ENCODE data around the gene KIAA1614.
A peak's percentile ranks its signal among the peaks of the same experiment; 100 is the strongest.
"Not testable (repeated sequence)": the region's sequence is repeated elsewhere in the genome, so short reads cannot be mapped to it uniquely, and the experiment has no call there.

The KIAA1614 gene

GRCh38 chr1:180954005-180954800, 41.5 kb downstream of the KIAA1614 start:
- peak in 47 of 58 donors; percentile 25 to 87 (median 63) for DNase-seq

GRCh38 chr1:180954801-180955165, 42.1 kb downstream of the KIAA1614 start:
- DNase-seq, result no peak

GRCh38 chr1:180956028-180956640, 43.4 kb downstream of the KIAA1614 start:
- peak in 31 of 58 donors; percentile 18 to 82 (median 42) for DNase-seq

- not testable (repeated sequence) for DNase-seq
These were observed 46.9 kb downstream of the KIAA1614 start for GRCh38 chr1:180959620-180960019.

DNA sequence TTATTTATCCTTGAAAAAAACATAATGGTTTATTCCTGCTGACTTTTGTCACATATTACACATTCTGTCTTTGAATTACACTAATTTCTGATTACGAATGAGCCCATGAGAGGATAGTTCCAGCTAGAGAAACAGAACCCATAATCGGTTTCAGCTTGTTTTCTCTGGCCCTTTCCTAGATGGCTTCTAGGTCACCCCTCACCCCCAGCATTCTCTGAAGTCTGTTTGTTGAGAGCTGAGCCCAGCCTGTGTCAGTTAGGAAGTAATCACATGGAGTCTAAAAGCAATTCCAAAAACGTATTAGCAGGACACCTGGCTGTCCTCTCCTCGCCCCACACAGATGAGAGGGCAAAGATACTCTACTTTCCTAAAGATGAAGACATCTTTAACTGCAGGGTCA, 48.9 kb downstream of the KIAA1614 start:
- no peak for DNase-seq

DNA sequence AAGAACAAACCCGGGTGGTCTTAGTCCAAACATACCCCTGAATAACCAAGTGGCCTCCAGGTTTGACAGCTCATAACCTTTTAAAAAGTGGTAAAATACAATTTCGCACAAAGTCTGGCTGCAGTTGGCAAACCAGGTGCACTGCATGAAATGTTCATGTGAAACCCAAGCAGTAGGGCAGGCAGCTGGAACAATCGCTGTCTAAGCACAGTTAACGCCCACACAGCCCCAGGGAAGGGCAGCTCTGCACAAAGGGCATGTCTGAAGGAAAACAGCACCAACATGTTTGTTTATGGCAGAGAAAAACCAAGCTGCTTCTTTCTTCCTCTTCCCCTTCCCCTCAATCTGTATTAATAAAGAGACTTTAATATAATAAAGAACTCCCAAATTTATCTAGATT, 49.5 kb downstream of the KIAA1614 start:
- DNase-seq, result peak in 1 of 58 donors; percentile 18

DNA sequence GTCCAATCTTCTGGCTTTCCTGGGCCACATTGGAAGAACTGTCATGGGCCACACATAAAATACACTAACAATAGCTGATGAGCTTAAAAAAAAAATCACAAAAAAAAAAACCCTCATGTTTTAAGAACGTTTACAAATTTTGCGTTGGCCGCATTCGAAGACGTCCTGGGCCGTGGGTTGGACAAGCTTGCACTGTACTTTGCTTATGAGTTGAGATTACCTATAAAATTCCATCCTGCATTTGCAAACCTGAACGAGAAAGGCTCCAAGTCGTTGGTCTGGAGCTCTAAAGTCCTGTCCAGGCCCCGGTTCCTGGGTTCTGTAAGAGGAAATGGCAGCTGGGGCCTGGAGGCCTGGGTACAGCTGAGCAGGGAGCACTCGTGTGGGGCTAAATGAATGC, 51.4 kb downstream of the KIAA1614 start:
- no peak for DNase-seq

GRCh38 chr1:180964595-180964994, 51.9 kb downstream of the KIAA1614 start:
- DNase-seq, result no peak

GRCh38 chr1:180966312-180966711, 53.6 kb downstream of the KIAA1614 start:
- peak in 1 of 58 donors; percentile 22 for DNase-seq

DNA sequence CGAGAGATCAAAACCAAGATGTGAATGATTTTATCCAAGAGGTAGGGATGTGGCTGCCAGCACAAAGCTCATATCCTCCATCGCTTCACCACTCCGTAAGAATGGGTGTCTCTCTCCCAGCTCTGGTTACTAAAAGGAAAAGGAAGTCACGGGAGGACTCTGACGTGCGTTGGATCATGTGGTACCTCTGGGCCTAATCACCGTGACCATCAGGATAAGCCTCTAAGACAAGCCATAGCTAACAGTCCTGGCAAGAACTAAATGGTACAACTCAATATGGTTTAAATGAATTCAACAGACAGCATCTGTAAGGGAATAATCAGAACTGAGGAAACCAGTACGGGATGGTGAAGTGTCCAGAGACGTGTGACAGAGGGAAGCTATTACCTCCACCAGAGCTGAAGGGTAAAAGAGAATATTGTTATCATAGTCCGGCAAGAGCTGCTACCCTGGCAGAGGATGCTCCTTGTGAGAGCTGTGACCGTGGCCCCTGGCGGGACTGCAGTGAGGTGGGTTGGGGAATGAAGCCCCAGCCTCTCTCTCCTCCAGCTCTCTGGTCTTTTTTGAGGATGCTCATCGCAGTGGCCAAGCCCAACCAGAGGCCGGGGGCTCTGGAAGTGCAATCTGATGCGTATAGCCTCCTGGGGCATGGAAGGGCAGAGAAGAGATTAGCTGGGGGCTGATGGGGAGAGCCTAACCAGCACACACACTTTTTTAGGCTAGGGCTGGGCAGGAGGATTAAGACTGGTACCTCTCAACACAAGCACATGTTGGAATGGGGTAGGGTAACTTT, 54.2 kb downstream of the KIAA1614 start:
- no peak for DNase-seq

DNA sequence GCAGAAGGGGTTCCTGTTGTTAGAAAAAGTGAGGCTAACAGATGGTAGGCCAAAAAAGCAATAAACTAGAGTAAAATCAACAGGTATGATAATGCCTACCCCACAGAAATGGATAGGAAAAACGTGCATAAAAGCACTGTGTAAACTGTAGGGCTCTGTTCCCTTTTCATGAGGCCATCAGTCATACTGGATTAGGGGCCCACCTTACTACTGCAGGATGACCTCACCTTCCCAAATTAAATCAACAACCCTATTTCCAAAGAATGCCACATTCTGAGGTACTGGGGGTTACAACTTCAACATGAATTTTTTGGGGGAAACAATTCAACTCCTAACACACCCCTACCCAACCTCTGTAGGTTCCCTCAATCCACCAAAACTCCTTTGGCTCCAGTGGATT, 54.9 kb downstream of the KIAA1614 start:
- no peak for DNase-seq

DNA sequence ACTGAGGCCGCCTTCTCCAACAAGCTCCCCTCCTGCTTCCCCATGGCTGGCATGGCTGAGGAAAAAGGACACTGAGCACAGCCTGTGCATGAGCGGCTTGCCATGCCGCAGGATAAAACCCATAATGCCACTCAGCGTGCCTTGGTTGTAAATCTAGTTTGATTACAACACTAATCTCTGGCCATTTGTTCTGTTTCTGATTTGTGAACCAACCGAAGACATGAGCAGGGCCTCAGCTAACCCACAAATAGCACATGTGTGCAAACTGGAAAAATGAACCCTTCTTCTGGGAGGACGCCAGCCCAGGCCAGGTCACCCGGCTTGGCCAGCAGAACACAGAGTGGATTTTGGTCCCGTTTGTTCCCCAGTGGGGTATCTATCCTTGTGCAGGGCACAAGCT, 56.1 kb downstream of the KIAA1614 start:
- DNase-seq, result not testable (repeated sequence)

DNA sequence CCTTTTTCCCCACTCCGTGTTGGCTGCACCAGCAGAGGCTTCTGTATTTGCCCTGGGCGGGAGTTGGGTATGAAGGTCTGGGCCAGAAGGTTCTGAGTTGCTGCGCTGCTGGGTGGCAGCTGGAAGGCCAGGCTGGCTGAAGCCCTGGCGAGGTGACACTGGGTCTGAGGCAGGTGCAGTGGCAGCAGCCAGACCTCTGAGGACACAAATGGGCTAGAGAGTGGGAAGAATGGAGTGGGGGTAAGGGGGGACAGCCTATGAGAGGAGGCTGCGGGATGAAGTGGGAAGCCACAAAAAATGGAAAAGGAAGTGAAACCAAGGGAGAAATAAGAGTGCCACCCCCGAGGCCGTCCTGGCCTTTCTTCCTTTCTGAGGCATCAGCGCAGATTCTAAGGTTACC, 56.7 kb downstream of the KIAA1614 start:
- no peak for DNase-seq

DNA sequence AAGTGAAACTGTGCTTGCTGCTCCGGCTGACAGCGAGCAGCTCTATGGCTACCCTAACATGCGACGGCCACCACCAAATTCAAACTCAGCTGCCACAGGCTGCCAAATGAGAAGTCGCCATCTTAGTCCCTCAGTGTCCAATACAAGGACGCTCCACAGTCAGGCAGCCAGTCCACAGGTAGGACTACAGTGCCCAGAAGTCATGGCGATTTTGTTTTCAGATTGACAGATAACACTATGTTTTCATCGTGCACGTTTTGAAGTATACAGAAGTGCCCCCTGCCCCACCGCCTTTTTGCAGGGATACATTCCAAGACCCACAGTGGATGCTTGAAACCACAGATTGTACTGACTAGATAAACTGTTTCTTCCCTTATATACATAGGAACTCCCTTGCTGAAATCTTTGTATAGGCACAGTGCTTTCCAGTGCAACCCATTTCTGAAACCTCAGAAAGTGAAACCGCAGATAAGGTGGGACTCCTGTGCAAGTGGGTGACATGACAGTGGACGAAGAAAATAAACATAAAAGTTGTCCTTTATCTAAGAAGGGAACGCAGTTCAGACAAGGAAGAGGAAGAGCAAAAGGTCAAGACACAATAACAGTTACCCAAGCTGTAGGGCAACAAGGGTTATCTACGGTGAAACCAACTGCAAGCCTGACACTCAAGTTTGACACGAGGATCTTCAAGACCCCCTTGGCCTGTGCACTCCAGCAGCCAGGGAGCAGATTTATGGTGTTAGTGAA, 57.8 kb downstream of the KIAA1614 start:
- no peak for DNase-seq

GRCh38 chr1:180971273-180971997, 58.7 kb downstream of the KIAA1614 start:
- DNase-seq, result no peak

DNA sequence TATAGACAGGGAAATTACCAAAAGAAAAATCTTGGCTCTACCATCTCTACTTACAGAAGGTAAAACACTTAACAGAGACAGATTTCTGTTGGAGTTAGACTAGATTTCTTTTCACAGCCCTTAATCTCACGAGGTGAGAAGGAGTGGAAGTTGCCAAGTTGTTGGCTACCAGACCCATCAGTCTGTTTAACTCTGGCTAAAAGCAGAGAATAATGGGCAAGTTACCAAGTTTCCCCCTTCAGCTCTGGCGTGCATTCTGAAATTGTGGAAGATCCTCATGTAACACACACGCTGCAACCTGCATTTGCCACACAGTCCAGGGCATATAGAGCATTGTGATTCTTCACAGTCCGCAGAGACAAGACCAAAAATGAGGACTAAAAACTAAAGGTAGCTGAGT, 60.7 kb downstream of the KIAA1614 start:
- peak in 1 of 58 donors; percentile 35 for DNase-seq

GRCh38 chr1:180974236-180974635, 61.5 kb downstream of the KIAA1614 start:
- no peak for DNase-seq

GRCh38 chr1:180975551-180975950, 62.9 kb downstream of the KIAA1614 start:
- no peak for DNase-seq

- no peak for DNase-seq
These were observed 63.5 kb downstream of the KIAA1614 start for GRCh38 chr1:180976191-180976590.

DNA sequence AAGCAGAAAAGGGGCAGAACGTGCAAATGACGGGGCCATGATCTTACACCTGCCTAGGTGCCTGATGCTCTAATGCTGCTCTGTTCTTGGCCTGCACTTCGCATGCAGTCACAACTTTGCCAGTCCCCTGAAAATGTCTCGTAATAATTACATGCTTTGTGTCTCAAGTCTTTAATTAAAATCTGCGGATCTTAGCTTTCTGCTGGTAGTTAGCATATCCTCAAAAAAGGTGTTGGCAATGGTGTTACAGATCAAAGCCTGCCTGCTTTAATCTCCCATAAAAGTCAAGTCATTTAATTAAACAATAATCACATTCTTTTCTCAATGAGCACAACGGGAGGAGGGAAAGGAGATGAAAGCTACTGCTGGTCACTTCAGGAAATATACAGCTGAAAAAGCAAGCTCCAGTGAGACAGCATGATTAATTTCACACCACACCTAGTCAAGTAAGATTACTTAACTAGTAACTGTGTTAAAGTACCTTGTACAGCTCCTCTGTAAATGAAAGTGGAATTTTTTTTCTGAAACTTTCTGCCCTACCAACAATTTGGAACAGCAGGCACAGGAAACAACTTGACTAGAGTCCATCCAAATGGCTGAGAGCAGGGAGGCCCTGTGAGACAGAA, 64.1 kb downstream of the KIAA1614 start:
- no peak for DNase-seq
